Liver (tissue), 9 donors: Measurements from ENCODE around the gene HTR3B. TPM values are rescaled to one million over a fixed set of nuclear protein-coding genes. Genes with fewer than 3 reads are reported as not detected.

Experiments
- DNase-seq: peaks from one replicate; pipeline ENCODE4 v3.0.0-alpha.2; 2017; ENCODE audit warnings: low spot score
- H3K27ac ChIP-seq, 2 donors: one replicate each; pipeline ENCODE4 v1.7.0; 2013; ENCODE audit warnings: inconsistent platforms in 2 of 2, low read length in 2 of 2, control low read depth in 1 of 2, low read depth in 1 of 2, mild to moderate bottlenecking in 1 of 2
- H3K27me3 ChIP-seq, 4 donors: one replicate each; pipeline versions ENCODE4 v1.6.1 to v1.7.0; 2013; ENCODE audit warnings: low read length in 3 of 4, inconsistent platforms in 1 of 4, mild to moderate bottlenecking in 1 of 4, moderate library complexity in 1 of 4; ENCODE audit not compliant: control insufficient read depth in 4 of 4, insufficient read depth in 4 of 4
- H3K36me3 ChIP-seq, 4 donors: one replicate each; pipeline versions ENCODE4 v1.6.1 to v1.7.0; 2013; ENCODE audit warnings: low read length in 3 of 4, mild to moderate bottlenecking in 3 of 4, low read depth in 1 of 4, moderate library complexity in 1 of 4; ENCODE audit not compliant: control insufficient read depth in 4 of 4, insufficient read depth in 3 of 4
- H3K4me1 ChIP-seq, 4 donors: one replicate each; pipeline versions ENCODE4 v1.6.1 to v1.7.0; 2013; ENCODE audit warnings: low read length in 3 of 4, mild to moderate bottlenecking in 3 of 4, moderate library complexity in 1 of 4; ENCODE audit not compliant: control insufficient read depth in 4 of 4, insufficient read depth in 4 of 4
- H3K4me3 ChIP-seq, 3 donors: one replicate each; pipeline versions ENCODE4 v1.6.1 to v1.7.0; 2013; ENCODE audit warnings: low read length in 3 of 3, control low read depth in 1 of 3, low read depth in 1 of 3, mild to moderate bottlenecking in 1 of 3
- H3K9ac ChIP-seq, 2 donors: one replicate each; pipeline ENCODE4 v1.7.0; 2013; ENCODE audit warnings: low read length in 2 of 2, mild to moderate bottlenecking in 2 of 2, moderate library complexity in 2 of 2, control low read depth in 1 of 2, low read depth in 1 of 2
- H3K9me3 ChIP-seq, 4 donors: one replicate each; pipeline versions ENCODE4 v1.6.1 to v1.7.0; 2013; ENCODE audit warnings: low read length in 3 of 4; ENCODE audit not compliant: control insufficient read depth in 4 of 4
- ATF3 ChIP-seq: IDR thresholded peaks from 2 replicates; pipeline ENCODE4 v1.6.1; 2016; ENCODE audit warnings: antibody characterized with exemption
- CTCF ChIP-seq: fragments of 150-350 bp; IDR thresholded peaks from 2 replicates; pipeline ENCODE4 v1.5.1; 2017; ENCODE audit warnings: improper control_type of control experiment, low read depth, low read length; ENCODE audit not compliant: missing input control
- EGR1 ChIP-seq, 2 donors: IDR thresholded peaks; 2 replicates each; pipeline ENCODE4 v1.6.1; 2016 to 2018; ENCODE audit warnings: antibody characterized with exemption in 2 of 2, low read depth in 2 of 2
- FOXA1 ChIP-seq: IDR thresholded peaks from 2 replicates; pipeline ENCODE4 v1.6.1; 2016; ENCODE audit warnings: antibody characterized with exemption
- FOXA2 ChIP-seq: IDR thresholded peaks from 2 replicates; pipeline ENCODE4 v1.6.1; 2016; ENCODE audit warnings: antibody characterized with exemption
- GABPA ChIP-seq, 2 donors: IDR thresholded peaks in 1 of 2; conservative IDR thresholded peaks in 1 of 2; 2 replicates each; pipeline ENCODE4 v1.6.1; 2016; ENCODE audit warnings: antibody characterized with exemption in 2 of 2, mild to moderate bottlenecking in 1 of 2, moderate library complexity in 1 of 2
- HNF4A ChIP-seq, 2 donors: conservative IDR thresholded peaks; 2 replicates each; pipeline ENCODE4 v1.6.1; 2016; ENCODE audit warnings: antibody characterized with exemption in 2 of 2, mild to moderate bottlenecking in 2 of 2
- HNF4G ChIP-seq: IDR thresholded peaks from 2 replicates; pipeline ENCODE4 v1.6.1; 2016; ENCODE audit warnings: antibody characterized with exemption
- JUND ChIP-seq, 2 donors: IDR thresholded peaks; 2 replicates each; pipeline ENCODE4 v1.6.1; 2016; ENCODE audit warnings: antibody characterized with exemption in 2 of 2
- MAX ChIP-seq: IDR thresholded peaks from 2 replicates; pipeline ENCODE4 v1.6.1; 2016; ENCODE audit warnings: antibody characterized with exemption
- NR2F2 ChIP-seq: IDR thresholded peaks from 2 replicates; pipeline ENCODE4 v1.6.1; 2016; ENCODE audit warnings: antibody characterized with exemption
- RAD21 ChIP-seq, 2 donors: IDR thresholded peaks; 2 replicates each; pipeline ENCODE4 v1.6.1; 2016; ENCODE audit warnings: antibody characterized with exemption in 2 of 2, mild to moderate bottlenecking in 2 of 2
- REST ChIP-seq: IDR thresholded peaks from 2 replicates; pipeline ENCODE4 v1.6.1; 2016; ENCODE audit warnings: antibody characterized with exemption, mild to moderate bottlenecking
- RXRA ChIP-seq, 2 donors: IDR thresholded peaks; 2 replicates each; pipeline ENCODE4 v1.6.1; 2017 to 2018; ENCODE audit warnings: antibody characterized with exemption in 2 of 2, mild to moderate bottlenecking in 1 of 2
- SP1 ChIP-seq: IDR thresholded peaks from 2 replicates; pipeline ENCODE4 v1.6.1; 2018; ENCODE audit warnings: antibody characterized with exemption, mild to moderate bottlenecking
- TAF1 ChIP-seq: conservative IDR thresholded peaks from 2 replicates; pipeline ENCODE4 v1.6.1; 2016; ENCODE audit warnings: antibody characterized with exemption, mild to moderate bottlenecking
- YY1 ChIP-seq: IDR thresholded peaks from 2 replicates; pipeline ENCODE4 v1.6.1; 2016; ENCODE audit warnings: antibody characterized with exemption, mild to moderate bottlenecking
- ZBTB33 ChIP-seq: IDR thresholded peaks from 2 replicates; pipeline ENCODE4 v1.6.1; 2016; ENCODE audit warnings: antibody characterized with exemption
- WGBS: extraction: QIAGEN DNeasy Blood & Tissue Kit; methylation state at CpG from one replicate; pipeline ENCODE4 v1.1.7; 2013; 5-methylcytosine and 5-hydroxymethylcytosine counted together
- polyA plus RNA-seq, 2 donors: library from polyadenylated mRNA; stranded (reverse) in 1 of 2; unstranded in 1 of 2; fragments of 200-250 nt in 1 of 2; fragments of >200 nt in 1 of 2; fragmentation: Nextera tagmentation in 1 of 2; extraction: Ambion mirVana in 1 of 2; gene quantifications; one replicate each; pipeline versions ENCODE4 v1.2.1 to v1.2.3, GENCODE V29; 2013 to 2015
- total RNA-seq, 2 donors: library from RNA; depleted of rRNA; stranded (reverse); fragments of >200 nt; gene quantifications; one replicate each; pipeline ENCODE4 v1.2.3, GENCODE V29; 2014
- donor health status: healthy.
- donor health status: healthy.
- donor health status: healthy.
- donor health status: healthy.
- donor health status: healthy.

The HTR3B gene
- total and polyA plus RNA-seq, 4 donors, result not detected

GRCh38 chr11:113935858-113936257, 31.3 kb downstream of the HTR3B start:
- no peak for DNase-seq
- WGBS, result 68% methylated on average over 4 of the region's 4 CpGs
- TF ChIP-seq HNF4A (conservative IDR thresholded peaks at IDR 0.05), result no peak
- no peak for TF ChIP-seq NR2F2
- TF ChIP-seq FOXA1, result no peak
- no peak for TF ChIP-seq CTCF
- TF ChIP-seq TAF1, result no peak
- no peak for TF ChIP-seq RAD21 (IDR thresholded peaks at IDR 0.05)
- TF ChIP-seq GABPA (IDR thresholded peaks at IDR 0.05 in 1 of 2, conservative IDR thresholded peaks at IDR 0.05 in 1 of 2), result no peak
- no peak for TF ChIP-seq MAX
- TF ChIP-seq REST, result no peak
- TF ChIP-seq FOXA2, result no peak
- no peak for TF ChIP-seq EGR1 (IDR thresholded peaks at IDR 0.05; ENCODE audit: low read depth in 2 of 2)
- no peak for TF ChIP-seq RXRA (IDR thresholded peaks at IDR 0.05)
- TF ChIP-seq HNF4G, result no peak
- TF ChIP-seq ZBTB33, result no peak
- TF ChIP-seq YY1, result no peak
- TF ChIP-seq ATF3, result no peak
- Histone ChIP-seq H3K27ac (no peak overlapping the region), H3K36me3 (no peaks in the 10 kb centered on the region), H3K9me3 (no peaks in the 10 kb centered on the region), H3K4me1 (no peaks in the 10 kb centered on the region), H3K4me3 (no peak overlapping the region), H3K9ac (no peak overlapping the region), H3K27me3 (peaks cover 0 to 6% (median 0%) of the 10 kb centered on the region in 4 donors)

- TF ChIP-seq TAF1 (no peak), HNF4A (conservative IDR thresholded peaks at IDR 0.05) (no peak), JUND (IDR thresholded peaks at IDR 0.05) (no peak), MAX (no peak), EGR1 (IDR thresholded peaks at IDR 0.05; ENCODE audit: low read depth in 2 of 2) (no peak), RXRA (IDR thresholded peaks at IDR 0.05) (no peak), NR2F2 (no peak), SP1 (no peak), FOXA1 (no peak), GABPA (IDR thresholded peaks at IDR 0.05 in 1 of 2, conservative IDR thresholded peaks at IDR 0.05 in 1 of 2) (no peak), FOXA2 (no peak), ATF3 (no peak), HNF4G (no peak), RAD21 (IDR thresholded peaks at IDR 0.05) (no peak), ZBTB33 (no peak)
- Histone ChIP-seq H3K4me1 (no peaks in the 10 kb centered on the region), H3K27me3 (no peaks in the 10 kb centered on the region), H3K9ac (no peak overlapping the region), H3K9me3 (no peaks in the 10 kb centered on the region), H3K4me3 (no peak overlapping the region), H3K27ac (no peak overlapping the region), H3K36me3 (no peaks in the 10 kb centered on the region)
- 81% methylated on average over 3 of the region's 3 CpGs for WGBS
- DNase-seq, result no peak
These were observed 33.3 kb downstream of the HTR3B start for GRCh38 chr11:113937918-113938317.
